ENCODE results near the gene SEL1L3. TPM values are rescaled to one million over a fixed set of nuclear protein-coding genes. Genes with fewer than 3 reads are reported as not detected.

The SEL1L3 gene
- total RNA-seq, 1 experiment from 2014 or later = 48.3 TPM

- TF ChIP-seq CTCF (conservative IDR thresholded peaks at IDR 0.05) = no peak
- Histone ChIP-seq H4K20me1 (ENCODE audit: control insufficient read depth, insufficient read depth, insufficient read length) (no peaks in the 10 kb centered on the region), H3K9ac (ENCODE audit: extremely low read depth, insufficient read length, low read length) (no peak overlapping the region), H3K4me2 (ENCODE audit: insufficient read depth, insufficient read length, low read length) (no peak overlapping the region), H2BK20ac (ENCODE audit: low read depth, low read length, poor library complexity, severe bottlenecking) (no peak overlapping the region), H3K27ac (ENCODE audit: insufficient read length, low read depth, low read length) (no peak overlapping the region), H2BK5ac (ENCODE audit: insufficient read length, low read length) (no peak overlapping the region), H4K5ac (ENCODE audit: insufficient read length, low read depth, low read length) (no peak overlapping the region), H3K79me1 (ENCODE audit: insufficient read depth, low read depth, low read length, poor library complexity, severe bottlenecking) (no peaks in the 10 kb centered on the region), H3K4ac (ENCODE audit: low read depth, low read length) (no peak overlapping the region), H3T11ph (ENCODE audit: low read length) (no peak overlapping the region), H3K23me2 (ENCODE audit: insufficient read length, low read depth, low read length, poor library complexity, severe bottlenecking) (no peaks in the 10 kb centered on the region), H3K4me1 (ENCODE audit: insufficient read depth, low read length) (peaks cover 6% of the 10 kb centered on the region; the same call in 1 of the 2 replicates), H4K91ac (ENCODE audit: insufficient read length, low read depth, low read length) (no peak overlapping the region), H2AFZ (ENCODE audit: low read length) (no peak overlapping the region), H3K9me3 (ENCODE audit: control insufficient read depth, low read depth, low read length) (no peaks in the 10 kb centered on the region), H2BK12ac (ENCODE audit: insufficient read length, low read depth, low read length) (no peak overlapping the region), H2BK120ac (ENCODE audit: low read depth, low read length, poor library complexity, severe bottlenecking) (no peak overlapping the region), H4K8ac (replicated peaks; ENCODE audit: insufficient read length, low read depth, low read length) (no peak overlapping the region), H3K27me3 (ENCODE audit: insufficient read depth, low read length) (no peaks in the 10 kb centered on the region), H3K56ac (ENCODE audit: insufficient read length, low read depth, low read length) (no peak overlapping the region), H3K18ac (ENCODE audit: insufficient read length, low read depth, low read length) (no peak overlapping the region), H2AK5ac (ENCODE audit: insufficient read length, low read length) (no peak overlapping the region), H3K79me2 (ENCODE audit: insufficient read depth, low read length) (no peaks in the 10 kb centered on the region), H3K14ac (ENCODE audit: insufficient read depth, low read length) (no peak overlapping the region), H3K23ac (ENCODE audit: insufficient read length, low read depth, low read length) (no peak overlapping the region), H2BK15ac (ENCODE audit: low read depth, low read length) (no peak overlapping the region)
- Mint-ChIP-seq H3K4me3 (no peak overlapping the region), H3K27ac (no peak overlapping the region), H3K36me3 (ENCODE audit: insufficient read depth in 1 of 3, low read depth in 3 of 3) (no peaks in the 10 kb centered on the region), H3K9me3 (no peaks in the 10 kb centered on the region), H3K4me1 (peaks cover 32 to 34% of the 10 kb centered on the region in 2 experiments), H3K27me3 (ENCODE audit: low read depth) (peaks cover 4% of the 10 kb centered on the region)
- no peak for DNase-seq
Measured at GRCh38 chr4:25888781-25889180, 26.0 kb upstream of the SEL1L3 start.

Data from H9 (cell line).